CD4-positive, alpha-beta T cell treated with Interleukin-4 for 4 hours (primary cell): ENCODE measurements around the gene AUTS2.

Source experiments
- DNase-seq: peaks from one replicate; pipeline ENCODE4 v3.0.0-alpha.2; 2020

AUTS2 gene

DNA sequence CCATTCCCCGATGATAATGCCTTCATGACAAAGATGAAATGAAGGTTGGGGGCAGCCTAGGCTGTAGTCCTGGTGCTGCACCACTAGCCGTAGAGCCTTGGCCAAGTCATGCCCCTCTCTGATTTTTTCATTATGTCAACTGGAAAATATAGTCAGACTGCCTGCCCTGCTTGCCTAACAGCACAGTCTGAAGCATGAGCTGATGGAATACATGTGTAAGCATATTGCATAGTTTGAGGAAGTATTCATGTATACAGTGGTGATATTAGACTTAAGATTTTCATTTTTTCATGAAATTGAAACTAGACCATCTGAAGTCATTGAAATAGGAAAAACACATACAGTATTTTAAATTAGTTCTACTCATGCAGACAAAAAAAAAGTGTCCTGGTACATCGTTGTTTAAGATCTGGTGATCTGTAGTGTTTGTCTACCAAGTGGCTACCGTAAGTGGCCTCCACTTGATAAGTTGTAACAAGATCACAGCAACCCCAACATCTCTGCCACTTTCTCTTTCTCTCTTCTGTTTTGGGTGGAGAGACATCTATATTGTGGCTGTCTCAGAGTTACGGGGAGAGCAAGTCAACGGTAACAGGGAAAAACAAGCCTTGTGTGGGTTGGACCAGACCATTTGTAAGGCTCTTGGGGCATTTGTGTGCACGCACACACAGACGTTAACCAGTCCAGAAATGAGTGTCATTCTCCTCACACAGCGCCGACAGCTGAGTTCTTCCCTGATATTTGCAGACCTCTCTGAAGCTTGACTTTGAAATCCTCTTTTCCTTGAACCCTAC is 817.1 kb downstream of the AUTS2 start:
- no peak for DNase-seq

GRCh38 chr7:70416347-70416985 is 818.2 kb downstream of the AUTS2 start:
- DNase-seq, result no peak

DNA sequence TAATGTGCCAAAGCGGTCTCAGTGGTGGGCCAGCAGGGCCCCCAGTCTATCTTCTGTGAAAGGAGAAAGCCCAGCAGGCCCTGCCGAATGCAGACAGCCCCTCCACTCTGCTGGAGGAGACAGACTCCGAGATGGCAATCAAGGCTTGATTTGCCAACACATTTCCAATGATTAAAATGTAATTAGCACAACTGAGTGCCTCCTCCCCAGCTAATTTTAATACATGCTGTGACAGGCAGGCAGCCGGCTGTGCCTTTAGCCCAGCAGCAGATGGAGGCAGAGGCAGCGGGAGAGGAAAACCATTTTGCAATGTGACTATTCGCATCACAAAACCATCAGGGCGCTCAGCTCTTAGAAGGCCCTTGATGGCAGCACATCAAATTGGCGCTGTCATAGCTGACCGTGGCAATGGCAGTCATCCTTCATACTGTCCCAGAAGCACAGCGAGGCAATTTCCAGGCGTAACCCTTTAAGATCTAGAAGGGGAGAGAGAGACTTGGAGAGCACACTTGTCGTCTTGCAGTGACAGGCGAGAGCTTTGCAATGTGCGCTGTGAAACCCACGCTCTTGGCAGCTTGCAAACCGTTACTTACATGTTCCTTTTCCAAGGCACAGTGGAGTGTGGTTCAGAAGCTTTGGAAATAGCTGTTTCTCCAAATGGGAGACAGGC is 818.8 kb downstream of the AUTS2 start:
- no peak for DNase-seq

- DNase-seq, result no peak
Observed at GRCh38 chr7:70419526-70420380, 821.5 kb downstream of the AUTS2 start.

- DNase-seq, result no peak
Observed at GRCh38 chr7:70420381-70420662, 822.0 kb downstream of the AUTS2 start.

GRCh38 chr7:70421319-70421718 is 823.0 kb downstream of the AUTS2 start:
- no peak for DNase-seq

DNA sequence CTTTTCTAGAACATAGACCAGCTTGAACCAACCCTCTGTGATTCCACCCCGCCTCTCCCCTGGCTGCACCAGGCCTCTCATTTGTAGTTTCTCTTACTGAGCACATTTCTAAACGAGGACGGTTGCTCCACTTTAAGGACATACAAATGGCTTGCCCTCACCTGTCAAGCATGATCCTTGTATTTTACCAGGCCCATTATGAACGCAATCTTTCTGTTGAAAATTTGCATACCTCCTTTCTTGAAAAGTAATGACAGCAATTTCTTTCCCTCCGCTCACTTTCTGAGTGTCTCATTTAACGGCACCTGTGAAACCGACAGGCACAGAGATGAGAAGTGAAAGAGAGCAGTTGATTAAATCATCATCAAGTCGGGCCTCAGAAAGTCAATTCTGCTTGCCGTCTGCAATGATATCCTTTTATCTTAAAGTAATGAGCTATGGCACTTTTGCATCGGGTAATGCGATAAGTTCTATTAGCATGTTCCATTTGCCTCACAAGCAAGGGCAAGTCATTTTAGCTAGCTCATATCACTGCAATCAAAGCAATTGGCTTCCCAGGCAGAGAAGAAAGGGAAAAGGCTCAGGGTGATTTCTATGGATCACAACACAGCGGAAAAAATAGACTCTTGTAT is 828.1 kb downstream of the AUTS2 start:
- DNase-seq, result no peak

GRCh38 chr7:70432567-70433001 is 834.3 kb downstream of the AUTS2 start:
- DNase-seq, result no peak

DNA sequence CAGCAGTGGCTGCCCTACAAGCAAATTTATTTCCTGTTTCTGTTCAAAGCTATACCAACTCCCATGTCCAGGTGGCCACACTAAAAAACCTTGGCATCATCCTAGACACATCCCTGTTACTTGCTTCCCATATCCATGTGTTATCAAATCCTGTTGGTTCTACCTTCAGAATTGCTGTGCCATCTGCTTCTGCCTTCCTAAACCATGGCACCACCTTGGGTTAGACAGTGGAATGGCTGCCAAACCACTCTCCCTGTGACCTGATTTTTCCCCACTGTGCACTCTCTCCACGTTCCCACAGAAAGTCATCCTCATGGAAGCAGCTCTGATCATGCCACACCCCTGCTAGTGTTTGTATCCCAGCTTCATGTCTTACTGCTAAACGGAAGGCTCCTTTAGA is 836.1 kb downstream of the AUTS2 start:
- DNase-seq, result no peak

- DNase-seq, result no peak
Observed at GRCh38 chr7:70434821-70435220, 836.5 kb downstream of the AUTS2 start.

DNA sequence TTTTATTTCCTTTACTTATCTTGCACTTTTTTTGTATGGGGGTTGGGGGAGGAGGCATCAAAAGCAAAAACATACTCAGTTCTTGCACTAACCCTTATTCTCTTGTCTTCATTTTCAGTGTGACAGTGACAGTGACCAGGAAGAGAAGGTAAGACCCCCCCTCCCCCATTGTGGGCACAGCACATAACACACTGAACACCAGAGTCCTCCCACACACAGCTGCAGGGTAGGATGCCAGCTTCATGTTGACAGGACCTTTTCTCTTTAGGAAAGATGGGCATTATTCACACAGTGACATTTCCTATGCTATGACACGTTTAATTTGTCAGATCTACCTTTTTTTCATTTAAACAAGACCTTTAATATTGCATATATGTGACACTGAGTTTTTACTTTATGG is 837.4 kb downstream of the AUTS2 start:
- DNase-seq, result no peak

DNA sequence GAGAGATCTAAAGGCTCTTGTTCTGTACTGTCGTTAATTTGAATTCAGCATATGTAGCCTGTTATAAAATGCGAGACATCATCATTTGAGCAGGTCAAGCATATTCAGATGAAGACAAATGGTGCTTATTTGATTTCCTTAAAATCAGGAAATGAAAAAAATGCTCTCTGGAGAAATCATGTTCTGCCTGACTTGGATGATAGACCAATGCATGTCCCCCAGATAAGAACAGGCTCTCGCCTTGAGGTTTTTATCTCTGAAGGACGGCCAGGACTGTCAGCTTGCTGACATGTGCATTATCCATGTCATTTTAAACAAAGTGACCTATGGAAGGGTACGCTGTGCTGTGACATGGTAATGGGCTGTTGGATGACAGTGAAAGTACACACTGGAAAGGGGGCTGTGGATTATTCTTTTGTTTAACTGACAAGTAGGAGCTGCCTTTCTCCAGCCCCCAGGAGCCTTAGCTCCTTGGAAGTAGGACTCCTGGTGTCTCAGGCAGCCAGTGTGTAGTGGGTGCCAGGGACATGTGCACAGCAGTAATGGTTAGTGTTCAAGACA is 838.6 kb downstream of the AUTS2 start:
- no peak for DNase-seq

DNA sequence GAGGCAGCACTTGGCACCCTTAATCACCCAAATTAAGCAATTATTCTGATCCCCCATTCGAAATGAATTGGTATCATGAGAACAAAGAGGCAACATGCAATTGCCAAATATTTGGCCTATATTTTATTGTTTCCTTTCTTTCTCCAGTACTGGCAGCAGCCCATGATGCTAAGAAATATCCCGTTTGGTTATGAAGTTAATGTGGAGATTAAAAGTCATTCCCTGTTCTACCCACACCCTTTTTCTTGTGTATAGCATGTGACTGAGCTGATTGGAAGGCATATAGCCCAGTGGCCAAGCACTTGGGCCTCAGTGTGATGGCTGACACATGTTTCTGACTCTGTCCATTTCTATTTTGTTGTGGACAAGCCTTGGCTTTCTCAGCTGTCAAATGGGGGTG is 841.4 kb downstream of the AUTS2 start:
- DNase-seq, result no peak

DNA sequence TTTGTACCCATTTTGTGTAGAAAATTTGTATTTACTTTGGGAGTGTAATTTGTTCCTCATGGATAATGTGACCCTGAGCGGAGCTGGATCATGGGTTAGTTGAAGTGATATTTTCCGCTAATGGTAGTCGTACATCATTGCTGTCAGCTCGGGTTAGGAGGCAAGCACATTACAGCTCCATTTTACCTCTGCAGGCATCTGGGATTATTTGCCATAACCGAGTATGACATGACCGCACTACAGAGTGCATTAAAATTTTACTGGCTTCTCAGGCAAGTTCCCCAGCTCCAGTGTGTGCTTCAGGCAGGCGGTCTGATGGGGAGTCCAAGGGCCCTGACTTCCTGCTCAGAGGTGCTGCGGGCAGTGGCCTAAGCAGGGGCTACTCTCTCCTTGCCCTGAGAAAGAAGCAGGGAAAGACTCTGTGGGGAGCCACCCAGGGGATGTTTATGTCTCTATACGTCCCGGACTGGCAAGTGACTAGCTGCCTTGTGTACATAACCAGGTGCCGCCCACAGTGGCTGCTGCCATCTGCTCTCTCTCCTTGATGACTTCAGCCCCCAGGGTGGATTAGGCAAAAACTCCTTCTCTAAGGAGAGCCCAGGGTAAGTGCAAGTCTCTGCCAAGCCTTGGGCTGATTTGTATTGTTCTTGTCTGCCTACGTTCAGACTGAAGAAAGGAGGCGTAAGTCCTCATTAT is 848.3 kb downstream of the AUTS2 start:
- DNase-seq, result no peak

- no peak for DNase-seq
Observed at GRCh38 chr7:70448312-70448906, 850.1 kb downstream of the AUTS2 start.

GRCh38 chr7:70450731-70451130 is 852.5 kb downstream of the AUTS2 start:
- no peak for DNase-seq

- DNase-seq, result no peak
Observed at GRCh38 chr7:70455925-70456324, 857.6 kb downstream of the AUTS2 start.

DNA sequence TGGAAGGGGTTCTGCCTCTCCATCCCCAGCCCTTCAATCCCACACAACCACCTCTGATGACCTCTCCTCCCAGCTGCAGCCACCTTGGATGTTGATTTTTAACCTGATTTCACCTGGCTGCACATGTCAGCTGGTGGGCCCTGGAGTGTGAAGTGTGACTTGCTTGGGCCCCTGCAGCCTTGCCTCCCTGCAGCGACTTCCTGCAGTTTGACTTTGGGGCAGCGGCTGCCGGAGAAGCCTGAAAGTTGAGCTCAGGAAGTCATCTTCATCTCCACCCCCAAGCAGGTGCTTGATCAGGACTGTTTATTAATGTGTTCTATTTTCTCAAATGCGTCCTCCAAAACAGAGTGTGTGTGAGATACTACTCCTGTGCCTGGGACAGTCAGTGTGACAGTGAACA is 858.4 kb downstream of the AUTS2 start:
- DNase-seq, result no peak

- no peak for DNase-seq
Observed at GRCh38 chr7:70457482-70457881, 859.2 kb downstream of the AUTS2 start.

DNA sequence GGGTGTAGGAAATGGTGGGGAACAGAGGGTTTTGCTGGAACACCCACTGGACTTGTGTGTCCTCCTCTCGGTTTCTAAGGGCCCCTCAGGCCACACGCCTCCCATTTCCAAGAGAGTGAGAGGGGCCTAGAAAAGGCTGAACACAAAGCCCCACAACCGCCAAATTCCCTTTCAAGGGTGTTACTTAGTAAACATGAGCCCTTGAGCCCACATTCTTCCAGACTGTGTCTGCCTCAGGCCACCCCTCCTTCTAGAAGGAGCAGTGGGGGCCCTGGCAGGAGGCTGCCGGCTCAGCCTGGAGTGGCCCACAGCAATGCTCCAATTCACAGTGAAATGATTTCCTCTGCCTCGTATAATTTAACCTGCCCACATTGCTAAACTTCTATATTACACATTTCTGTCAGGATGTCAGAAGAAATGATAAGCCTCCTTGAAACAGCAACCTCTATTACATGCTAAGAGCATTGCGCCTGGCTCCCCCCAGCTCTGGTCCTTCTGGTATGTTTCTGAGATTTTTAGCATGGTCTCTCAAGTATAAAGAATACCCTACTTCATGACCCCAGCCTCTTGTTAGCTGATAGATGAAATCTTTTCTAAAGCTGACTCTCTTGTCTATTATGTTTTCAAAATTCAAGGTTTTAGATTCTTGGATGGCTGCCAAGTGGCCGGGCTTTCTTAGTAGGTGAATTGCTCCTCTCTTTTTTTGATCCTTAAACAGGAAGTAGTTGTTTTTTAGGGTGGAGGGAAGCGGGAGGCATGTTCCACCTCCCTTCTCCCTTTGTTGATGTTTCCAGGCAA is 859.8 kb downstream of the AUTS2 start:
- no peak for DNase-seq

DNA sequence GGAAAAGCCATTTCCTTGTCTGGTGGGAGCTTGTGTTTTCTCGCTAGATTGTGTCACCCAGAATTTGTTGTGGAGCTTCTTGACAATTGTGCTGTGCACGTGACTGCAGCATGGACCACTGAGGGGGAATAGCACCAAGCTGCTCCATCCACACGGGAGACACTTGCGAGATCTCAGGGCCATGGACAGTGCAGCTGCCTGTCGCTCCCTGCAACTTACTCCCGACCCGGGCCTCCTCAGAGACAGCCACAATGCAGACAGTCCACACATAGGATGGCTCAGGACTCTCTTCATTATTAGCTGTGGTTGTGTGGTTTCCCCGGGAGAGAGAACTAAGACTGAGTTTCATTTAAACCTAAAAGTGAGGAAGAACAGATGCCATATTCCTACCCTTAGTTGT is 860.5 kb downstream of the AUTS2 start:
- DNase-seq, result no peak
